Smooth muscle cell (in vitro differentiated cells): Measurements from ENCODE around the gene STXBP4. TPM values are rescaled to one million over a fixed set of nuclear protein-coding genes. Genes with fewer than 3 reads are reported as not detected.

Experiments
- DNase-seq: peaks from one replicate; lab custom pipeline; 2025; ENCODE audit not compliant: unreplicated experiment; lab: John Stamatoyannopoulos, UW
- H2AFZ ChIP-seq: fragments of 200-600 bp; sonication (generic); 2 replicates; pipeline ENCODE4 v1.6.0; 2016; ENCODE audit warnings: antibody characterized with exemption, low read depth, mild to moderate bottlenecking
- H3F3A ChIP-seq: fragments of 200-600 bp; sonication (generic); 2 replicates; pipeline ENCODE4 v1.6.0; 2017; ENCODE audit warnings: antibody characterized with exemption, low read depth
- H3K27ac ChIP-seq: fragments of 200-600 bp; sonication (generic); 2 replicates; pipeline ENCODE4 v1.5.1; 2016; ENCODE audit warnings: low read depth, mild to moderate bottlenecking
- H3K27me3 ChIP-seq: fragments of 200-600 bp; sonication (generic); 2 replicates; pipeline ENCODE4 v1.6.1; 2016; ENCODE audit warnings: low read depth, mild to moderate bottlenecking
- H3K36me3 ChIP-seq: fragments of 200-600 bp; sonication (generic); 2 replicates; pipeline ENCODE4 v1.5.1; 2016; ENCODE audit warnings: low read depth
- H3K4me1 ChIP-seq: fragments of 200-600 bp; sonication (generic); 2 replicates; pipeline ENCODE4 v1.5.1; 2016; ENCODE audit warnings: low read depth
- H3K4me2 ChIP-seq: fragments of 200-600 bp; sonication (generic); 2 replicates; pipeline ENCODE4 v1.6.0; 2016; ENCODE audit warnings: mild to moderate bottlenecking
- H3K4me3 ChIP-seq: fragments of 200-600 bp; sonication (generic); 2 replicates; pipeline ENCODE4 v1.5.1; 2016; ENCODE audit warnings: mild to moderate bottlenecking
- H3K79me2 ChIP-seq: fragments of 200-600 bp; sonication (generic); 2 replicates; pipeline ENCODE4 v1.6.0; 2016; ENCODE audit warnings: low read depth, mild to moderate bottlenecking
- H3K9ac ChIP-seq: fragments of 200-600 bp; sonication (generic); 2 replicates; pipeline ENCODE4 v1.6.0; 2016; ENCODE audit warnings: low read depth
- H3K9me3 ChIP-seq: fragments of 200-600 bp; sonication (generic); replicated peaks from 2 replicates; pipeline ENCODE4 v1.5.1; 2016; ENCODE audit warnings: low read depth
- H4K20me1 ChIP-seq: fragments of 200-600 bp; sonication (generic); 2 replicates; pipeline ENCODE4 v1.6.0; 2016; ENCODE audit warnings: low read depth
- WGBS: methylation state at CpG from one replicate; pipeline ENCODE4 v1.1.7; 2016; ENCODE audit warnings: low lambda C conversion rate; 5-methylcytosine and 5-hydroxymethylcytosine counted together
- polyA plus RNA-seq: library from polyadenylated mRNA; unstranded; fragments of >200 nt; fragmentation: Nextera tagmentation; extraction: Ambion mirVana; gene quantifications from 2 replicates; pipeline ENCODE4 v1.2.1, GENCODE V29; 2016
- total RNA-seq: library from RNA; depleted of rRNA; stranded (reverse); fragments of >200 nt; gene quantifications from 2 replicates; pipeline ENCODE4 v1.2.3, GENCODE V29; 2014
- TF ChIP-seq, protein P1 (sequence below): fragments of 200-600 bp; sonication (generic); IDR thresholded peaks from 2 replicates; pipeline ENCODE4 v1.5.1; 2017; ENCODE audit warnings: borderline replicate concordance, mild to moderate bottlenecking, antibody characterized with exemption; ENCODE audit not compliant: insufficient read depth, poor library complexity, severe bottlenecking

Gene STXBP4
- total and polyA plus RNA-seq, 2 experiments from 2014 or later, result 5.7 to 59.5 TPM

DNA sequence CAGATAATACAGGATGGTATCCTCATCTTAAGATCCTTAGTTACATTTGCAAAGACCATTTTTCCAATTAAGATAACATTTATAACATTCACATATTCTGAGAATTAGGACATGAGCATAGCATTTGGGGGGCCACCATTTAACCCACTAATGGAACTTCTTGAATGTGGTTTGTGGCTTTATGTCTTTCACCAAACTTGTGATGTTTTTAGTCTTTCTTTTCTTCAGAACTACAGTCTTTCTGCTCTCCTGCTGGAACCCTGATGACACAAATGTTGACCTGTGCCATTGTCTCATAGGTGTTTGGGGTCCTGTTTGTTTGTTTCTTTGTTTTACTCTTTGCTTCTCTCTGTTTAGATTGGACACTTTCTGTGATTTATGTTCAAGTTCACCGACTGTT, 23.3 kb upstream of the STXBP4 start:
- no peaks in the 10 kb centered on the region for H4K20me1 ChIP-seq
- TF ChIP-seq, protein P1, sequence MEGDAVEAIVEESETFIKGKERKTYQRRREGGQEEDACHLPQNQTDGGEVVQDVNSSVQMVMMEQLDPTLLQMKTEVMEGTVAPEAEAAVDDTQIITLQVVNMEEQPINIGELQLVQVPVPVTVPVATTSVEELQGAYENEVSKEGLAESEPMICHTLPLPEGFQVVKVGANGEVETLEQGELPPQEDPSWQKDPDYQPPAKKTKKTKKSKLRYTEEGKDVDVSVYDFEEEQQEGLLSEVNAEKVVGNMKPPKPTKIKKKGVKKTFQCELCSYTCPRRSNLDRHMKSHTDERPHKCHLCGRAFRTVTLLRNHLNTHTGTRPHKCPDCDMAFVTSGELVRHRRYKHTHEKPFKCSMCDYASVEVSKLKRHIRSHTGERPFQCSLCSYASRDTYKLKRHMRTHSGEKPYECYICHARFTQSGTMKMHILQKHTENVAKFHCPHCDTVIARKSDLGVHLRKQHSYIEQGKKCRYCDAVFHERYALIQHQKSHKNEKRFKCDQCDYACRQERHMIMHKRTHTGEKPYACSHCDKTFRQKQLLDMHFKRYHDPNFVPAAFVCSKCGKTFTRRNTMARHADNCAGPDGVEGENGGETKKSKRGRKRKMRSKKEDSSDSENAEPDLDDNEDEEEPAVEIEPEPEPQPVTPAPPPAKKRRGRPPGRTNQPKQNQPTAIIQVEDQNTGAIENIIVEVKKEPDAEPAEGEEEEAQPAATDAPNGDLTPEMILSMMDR, result no peak
- H3K4me3 ChIP-seq, result no peak overlapping the region
- no peak overlapping the region for H3K4me2 ChIP-seq
- no peak overlapping the region for H2AFZ ChIP-seq
- H3K27me3 ChIP-seq, result no peaks in the 10 kb centered on the region
- H3K79me2 ChIP-seq, result no peaks in the 10 kb centered on the region
- H3K36me3 ChIP-seq, result no peaks in the 10 kb centered on the region
- H3K4me1 ChIP-seq, result no peaks in the 10 kb centered on the region
- no peak overlapping the region for H3K27ac ChIP-seq
- H3K9ac ChIP-seq, result no peak overlapping the region
- 90% methylated on average over 1 of the region's 1 CpG for WGBS
- H3K9me3 ChIP-seq, result no peaks in the 10 kb centered on the region
- H3F3A ChIP-seq, result no peaks in the 10 kb centered on the region
- no peak for DNase-seq

DNA sequence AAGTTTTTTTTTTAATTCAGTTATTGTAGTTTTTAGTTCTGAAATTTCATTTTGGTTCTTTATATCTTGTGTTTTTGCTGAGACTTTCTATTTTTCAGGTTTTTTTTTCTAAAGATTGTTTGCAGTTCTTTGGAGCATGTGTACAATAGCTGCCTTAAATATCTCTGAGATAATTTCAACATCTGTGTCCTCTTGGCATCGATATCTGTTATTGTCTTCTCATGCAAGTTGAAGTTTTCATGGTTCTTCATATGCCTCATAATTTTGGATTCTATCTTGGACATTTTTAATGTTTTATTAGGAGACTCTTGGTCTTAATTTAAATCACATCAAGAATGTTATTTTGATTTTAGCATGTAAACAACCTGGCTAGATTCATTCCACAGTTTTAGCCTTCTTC, 22.9 kb upstream of the STXBP4 start:
- H3K27ac ChIP-seq, result no peak overlapping the region
- no peaks in the 10 kb centered on the region for H3K79me2 ChIP-seq
- H3F3A ChIP-seq, result no peaks in the 10 kb centered on the region
- no peak overlapping the region for H3K4me3 ChIP-seq
- H3K27me3 ChIP-seq, result no peaks in the 10 kb centered on the region
- WGBS, result 97% methylated on average over 1 of the region's 1 CpG
- H3K4me1 ChIP-seq, result no peaks in the 10 kb centered on the region
- no peak overlapping the region for H2AFZ ChIP-seq
- H3K4me2 ChIP-seq, result no peak overlapping the region
- H4K20me1 ChIP-seq, result no peaks in the 10 kb centered on the region
- DNase-seq, result no peak
- H3K9ac ChIP-seq, result no peak overlapping the region
- H3K36me3 ChIP-seq, result no peaks in the 10 kb centered on the region
- TF ChIP-seq, protein P1, result no peak
- H3K9me3 ChIP-seq, result no peaks in the 10 kb centered on the region

DNA sequence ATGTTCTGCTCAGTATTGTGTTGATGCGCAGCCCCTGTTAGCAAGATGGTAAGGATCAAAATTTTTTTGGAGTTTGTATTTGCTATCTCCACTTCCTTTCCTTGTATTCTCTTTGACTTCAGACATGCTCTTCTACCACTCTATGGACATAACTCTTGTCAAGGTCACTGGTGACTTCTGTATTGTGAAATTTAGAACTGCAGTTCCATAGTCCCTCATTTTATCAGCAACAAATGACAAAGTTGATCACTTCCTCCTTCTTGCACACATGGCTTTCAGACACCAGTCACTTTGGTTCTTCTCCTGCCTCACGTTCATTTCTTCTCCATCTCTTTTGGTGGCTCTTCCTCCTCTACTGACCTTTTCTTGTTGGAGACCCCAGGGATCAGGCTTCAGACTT, 21.2 kb upstream of the STXBP4 start:
- TF ChIP-seq, protein P1, result no peak
- WGBS, result 98% methylated on average over 2 of the region's 2 CpGs
- Histone ChIP-seq H4K20me1 (no peaks in the 10 kb centered on the region), H2AFZ (no peak overlapping the region), H3F3A (no peaks in the 10 kb centered on the region), H3K9me3 (no peaks in the 10 kb centered on the region), H3K4me2 (no peak overlapping the region), H3K79me2 (no peaks in the 10 kb centered on the region), H3K9ac (no peak overlapping the region), H3K4me3 (no peak overlapping the region), H3K4me1 (no peaks in the 10 kb centered on the region), H3K27ac (no peak overlapping the region), H3K36me3 (no peaks in the 10 kb centered on the region), H3K27me3 (no peaks in the 10 kb centered on the region)
- no peak for DNase-seq

DNA sequence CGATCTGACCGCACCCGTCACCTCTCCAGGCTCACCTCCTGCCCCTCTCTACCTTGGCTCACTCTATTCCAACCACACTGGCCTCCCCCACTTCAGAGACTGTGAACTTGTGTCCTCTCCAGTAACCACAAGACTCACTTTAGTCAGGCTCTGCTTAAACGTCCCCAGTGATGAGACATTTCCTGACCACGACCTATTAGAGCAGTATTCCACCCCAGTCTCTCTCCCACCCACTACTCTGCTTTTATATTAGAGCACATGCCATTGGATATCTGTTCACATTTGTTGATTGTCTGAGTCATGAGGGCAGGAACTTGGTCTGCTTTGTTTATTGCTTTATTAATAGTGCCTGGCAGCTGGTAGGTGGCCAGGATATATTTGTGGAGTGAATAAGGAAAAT, 20.2 kb upstream of the STXBP4 start:
- no peak for DNase-seq
- no peaks in the 10 kb centered on the region for H4K20me1 ChIP-seq
- H2AFZ ChIP-seq, result no peak overlapping the region
- no peaks in the 10 kb centered on the region for H3K36me3 ChIP-seq
- H3F3A ChIP-seq, result no peaks in the 10 kb centered on the region
- H3K79me2 ChIP-seq, result no peaks in the 10 kb centered on the region
- no peaks in the 10 kb centered on the region for H3K27me3 ChIP-seq
- H3K4me1 ChIP-seq, result no peaks in the 10 kb centered on the region
- H3K4me2 ChIP-seq, result no peak overlapping the region
- TF ChIP-seq, protein P1, result no peak
- H3K4me3 ChIP-seq, result no peak overlapping the region
- no peaks in the 10 kb centered on the region for H3K9me3 ChIP-seq
- no peak overlapping the region for H3K9ac ChIP-seq
- H3K27ac ChIP-seq, result no peak overlapping the region
- 44% methylated on average over 5 of the region's 5 CpGs for WGBS
